Activated CD4-positive, alpha-beta memory T cell treated with anti-CD3 and anti-CD28 coated beads, Interleukin-2, amount 10 ng/mL, durations not matched to agents 7 days and 5 days (primary cell): ENCODE measurements around the gene OSBPL1A. TPM values are rescaled to one million over a fixed set of nuclear protein-coding genes. Genes with fewer than 3 reads are reported as not detected.
"Not testable (repeated sequence)": the region's sequence is repeated elsewhere in the genome, so short reads cannot be mapped to it uniquely, and the experiment has no call there.

Experiments used
- CTCF ChIA-PET: fragments of 350-600 bp; sonication (Branson Sonifier 250); formaldehyde crosslinking; loops from one replicate; lab custom pipeline; 2021; ENCODE audit warnings: antibody characterized with exemption, inconsistent platforms; lab: Charles Lee
- POLR2A ChIA-PET: fragments of 350-600 bp; sonication (Branson Sonifier 250); formaldehyde crosslinking; loops from one replicate; lab custom pipeline; 2021; ENCODE audit warnings: antibody characterized with exemption; lab: Charles Lee
- DNase-seq: peaks from one replicate; pipeline ENCODE4 v3.0.0-alpha.2; 2020
- H3K27ac Mint-ChIP-seq: one replicate; pipeline ENCODE4 v1.8.0; 2021; ENCODE audit warnings: mild to moderate bottlenecking, mixed read lengths
- H3K27me3 Mint-ChIP-seq: one replicate; pipeline ENCODE4 v1.8.0; 2021; ENCODE audit warnings: mixed read lengths
- H3K36me3 Mint-ChIP-seq: one replicate; pipeline ENCODE4 v1.8.0; 2021; ENCODE audit warnings: low read depth, mixed read lengths
- H3K4me1 Mint-ChIP-seq: one replicate; pipeline ENCODE4 v1.8.0; 2021; ENCODE audit warnings: mixed read lengths
- H3K4me3 Mint-ChIP-seq: one replicate; pipeline ENCODE4 v1.8.0; 2021; ENCODE audit warnings: mild to moderate bottlenecking, mixed read lengths
- H3K9me3 Mint-ChIP-seq: one replicate; pipeline ENCODE4 v1.8.0; 2021; ENCODE audit warnings: mixed read lengths
- total RNA-seq, 2 experiments: library from RNA; stranded (reverse); gene quantifications; one replicate each; pipeline ENCODE4 v1.2.3, GENCODE V29; 2021

The OSBPL1A gene
- total RNA-seq, 2 experiments from 2014 or later = 0.53 to 0.93 TPM

- H3K4me1 Mint-ChIP-seq = peaks cover 23% of the 10 kb centered on the region
- no peaks in the 10 kb centered on the region for H3K9me3 Mint-ChIP-seq
- DNase-seq = peak; percentile 18
- no peaks in the 10 kb centered on the region for H3K36me3 Mint-ChIP-seq
- H3K27ac Mint-ChIP-seq = peak overlapping the region; percentile 38
- no peak overlapping the region for H3K4me3 Mint-ChIP-seq
- ChIA-PET CTCF (interaction anchor here (0.5 to 3.8 kb wide), 5 partner anchors 9 to 357 kb away, joined by 3 to 23 read pairs (median 3); no protein-coding TSS in a partner anchor), POLR2A (interaction anchor here (1.0 kb wide), 1 partner anchor 28 kb away, joined by 6 read pairs; the partner anchor contains the start of gene OSBPL1A)
- H3K27me3 Mint-ChIP-seq = no peaks in the 10 kb centered on the region
Observed at GRCh38 chr18:24368749-24369148, 28.9 kb downstream of the OSBPL1A start.

- H3K36me3 Mint-ChIP-seq = no peaks in the 10 kb centered on the region
Observed at GRCh38 chr18:24366328-24366727, 31.3 kb downstream of the OSBPL1A start.

DNA sequence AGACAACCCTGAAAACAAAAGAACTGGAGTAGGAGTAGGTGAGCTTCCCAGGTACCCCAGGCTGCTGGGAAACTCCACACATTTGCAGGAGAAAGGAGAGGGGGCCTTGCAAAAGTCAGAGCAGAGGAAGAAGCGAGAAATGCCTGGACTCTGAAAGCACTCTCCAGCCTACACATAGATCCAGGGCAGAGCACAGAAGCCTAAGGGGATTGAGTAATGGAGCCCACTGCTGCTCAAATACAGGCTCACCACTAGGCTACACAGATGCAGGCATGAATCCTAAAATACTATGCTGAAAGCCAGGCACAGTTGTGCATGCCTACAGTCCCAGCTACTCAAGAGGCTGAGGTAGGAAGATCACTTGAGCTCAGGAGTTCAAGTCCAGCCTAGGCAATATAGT is 33.4 kb downstream of the OSBPL1A start:
- H3K4me1 Mint-ChIP-seq = peaks cover 10% of the 10 kb centered on the region
- DNase-seq = no peak
- no peaks in the 10 kb centered on the region for H3K9me3 Mint-ChIP-seq
- no peaks in the 10 kb centered on the region for H3K27me3 Mint-ChIP-seq
- H3K4me3 Mint-ChIP-seq = no peak overlapping the region
- ChIA-PET CTCF (interaction anchor here (0.6 to 0.7 kb wide), 2 partner anchors 123 to 125 kb away, joined by 3 read pairs; no protein-coding TSS in a partner anchor), POLR2A (no interaction called here)
- no peak overlapping the region for H3K27ac Mint-ChIP-seq
- H3K36me3 Mint-ChIP-seq = no peaks in the 10 kb centered on the region

More at GRCh38 chr18:24366328-24366727, 31.3 kb downstream of the OSBPL1A start:
- H3K27me3 Mint-ChIP-seq = no peaks in the 10 kb centered on the region
- no peak for DNase-seq
- no peaks in the 10 kb centered on the region for H3K9me3 Mint-ChIP-seq
- peaks cover 23% of the 10 kb centered on the region for H3K4me1 Mint-ChIP-seq
- CTCF ChIA-PET = interaction anchor here (0.8 to 2.0 kb wide), 2 partner anchors 105 to 123 kb away, joined by 3 to 6 read pairs; no protein-coding TSS in a partner anchor
- H3K4me3 Mint-ChIP-seq = no peak overlapping the region
- no peak overlapping the region for H3K27ac Mint-ChIP-seq
- POLR2A ChIA-PET = no interaction called here

- Mint-ChIP-seq H3K4me3 (no peak overlapping the region), H3K27me3 (no peaks in the 10 kb centered on the region), H3K27ac (no peak overlapping the region), H3K9me3 (no peaks in the 10 kb centered on the region), H3K36me3 (no peaks in the 10 kb centered on the region), H3K4me1 (no peaks in the 10 kb centered on the region)
- DNase-seq = no peak
- CTCF ChIA-PET = interaction anchor here (1.0 to 7.4 kb wide), 3 partner anchors 71 to 127 kb away, joined by 3 to 171 read pairs (median 4); no protein-coding TSS in a partner anchor
- POLR2A ChIA-PET = interaction anchor here (1.2 to 1.5 kb wide), 2 partner anchors 73 to 126 kb away, joined by 3 read pairs; no protein-coding TSS in a partner anchor
Observed at GRCh38 chr18:24362757-24363156, 34.9 kb downstream of the OSBPL1A start.

DNA sequence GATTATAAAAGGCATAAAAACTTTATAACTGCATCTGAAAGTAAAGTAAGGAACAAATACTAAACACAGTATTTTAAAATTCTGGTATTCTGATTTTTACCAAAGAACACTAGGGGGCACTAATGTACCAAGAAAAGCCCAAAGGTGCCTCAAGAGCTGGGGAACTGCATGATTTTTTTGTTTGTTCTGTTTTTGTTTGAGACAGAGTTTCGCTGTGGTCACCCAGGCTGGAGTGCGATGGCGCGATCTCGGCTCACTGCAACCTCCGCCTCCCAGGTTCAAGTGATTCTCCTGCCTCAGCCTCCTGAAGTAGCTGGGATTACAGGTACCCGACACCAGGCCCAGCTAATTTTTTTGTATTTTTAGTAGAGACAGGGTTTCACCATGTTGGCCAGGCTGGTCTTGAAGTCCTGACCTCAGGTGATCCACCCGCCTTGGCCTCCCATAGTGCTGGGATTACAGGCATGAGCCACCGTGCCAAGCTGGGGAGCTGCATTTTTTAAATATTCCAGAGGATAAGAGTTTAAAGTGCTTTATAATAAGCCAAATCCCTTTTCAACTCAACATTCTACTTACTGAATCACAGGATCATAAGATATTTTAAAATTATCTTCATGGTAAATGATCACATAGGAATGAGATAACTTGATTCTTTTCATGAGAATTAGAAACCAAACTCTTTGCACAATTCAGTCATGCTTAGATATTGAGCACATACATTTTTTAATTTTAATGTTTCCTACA is 37.7 kb downstream of the OSBPL1A start:
- H3K27me3 Mint-ChIP-seq, H3K36me3 Mint-ChIP-seq, H3K27ac Mint-ChIP-seq, H3K4me1 Mint-ChIP-seq, H3K4me3 Mint-ChIP-seq, H3K9me3 Mint-ChIP-seq: not testable (repeated sequence)
- peak; percentile 19 for DNase-seq
- ChIA-PET CTCF (interaction anchor here (0.5 to 7.4 kb wide), 18 partner anchors 9 to 373 kb away, joined by 3 to 171 read pairs (median 4); partner anchors contain the start of genes HRH4 and OSBPL1A), POLR2A (interaction anchor here (0.9 kb wide), 1 partner anchor 129 kb away, joined by 5 read pairs; no protein-coding TSS in a partner anchor)

GRCh38 chr18:24354278-24354677 is 43.3 kb downstream of the OSBPL1A start:
- no peak overlapping the region for H3K4me3 Mint-ChIP-seq
- H3K9me3 Mint-ChIP-seq = peaks cover 2% of the 10 kb centered on the region
- CTCF ChIA-PET = interaction anchor here (0.7 to 1.8 kb wide), 3 partner anchors 135 to 373 kb away, joined by 4 read pairs; no protein-coding TSS in a partner anchor
- POLR2A ChIA-PET = no interaction called here
- H3K4me1 Mint-ChIP-seq = peaks cover 3% of the 10 kb centered on the region
- DNase-seq = no peak
- peaks cover 4% of the 10 kb centered on the region for H3K27me3 Mint-ChIP-seq
- no peak overlapping the region for H3K27ac Mint-ChIP-seq
- no peaks in the 10 kb centered on the region for H3K36me3 Mint-ChIP-seq

DNA sequence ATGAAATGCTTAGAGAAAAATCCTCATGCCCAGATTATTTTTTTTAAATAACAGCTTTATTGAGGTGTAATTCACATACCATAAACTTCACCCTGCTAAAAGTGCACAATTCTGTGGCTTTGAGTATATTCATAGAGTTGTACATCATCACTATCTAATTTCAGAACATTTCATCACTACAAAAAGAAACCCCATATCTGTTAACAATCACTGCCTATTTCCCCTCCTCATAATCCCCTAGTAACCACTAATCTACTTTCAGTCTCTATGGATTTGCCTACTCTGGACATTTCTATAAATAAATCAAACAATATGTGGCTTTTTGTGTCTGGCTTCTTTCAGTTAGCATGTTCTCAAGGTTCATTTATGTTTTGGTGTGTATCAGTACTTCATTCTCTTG is 51.4 kb downstream of the OSBPL1A start:
- Mint-ChIP-seq H3K4me3 (no peak overlapping the region), H3K27me3 (peaks cover 3% of the 10 kb centered on the region), H3K9me3 (no peaks in the 10 kb centered on the region), H3K36me3 (no peaks in the 10 kb centered on the region), H3K4me1 (peaks cover 5% of the 10 kb centered on the region), H3K27ac (no peak overlapping the region)
- POLR2A ChIA-PET = no interaction called here
- CTCF ChIA-PET = interaction anchor here (1.4 kb wide), 1 partner anchor 13 kb away, joined by 3 read pairs; no protein-coding TSS in a partner anchor
- DNase-seq = no peak

GRCh38 chr18:24344509-24344908 is 53.1 kb downstream of the OSBPL1A start:
- Mint-ChIP-seq H3K4me3 (no peak overlapping the region), H3K4me1 (peaks cover 2% of the 10 kb centered on the region), H3K36me3 (no peaks in the 10 kb centered on the region), H3K27ac (no peak overlapping the region), H3K9me3 (no peaks in the 10 kb centered on the region), H3K27me3 (peaks cover 3% of the 10 kb centered on the region)
- POLR2A ChIA-PET = no interaction called here
- no peak for DNase-seq
- CTCF ChIA-PET = no interaction called here

DNA sequence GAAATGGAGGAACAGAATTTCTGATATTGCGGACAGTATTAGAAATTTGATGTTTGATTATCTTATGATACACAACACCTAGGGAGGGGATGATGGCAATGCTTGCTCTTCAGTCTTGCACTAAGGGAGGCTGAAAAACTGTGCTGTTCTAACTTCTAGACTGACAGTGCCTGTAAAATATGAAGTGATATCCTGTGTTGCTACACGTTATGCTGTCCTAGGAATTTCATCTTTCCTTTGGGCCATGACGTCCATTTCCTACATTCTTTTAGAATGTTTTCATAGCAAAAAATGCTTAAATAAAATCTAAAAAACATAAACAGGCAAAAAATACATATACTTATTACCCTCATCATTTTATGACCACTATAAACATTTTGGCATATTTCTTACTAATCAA is 55.3 kb downstream of the OSBPL1A start:
- Mint-ChIP-seq H3K4me3 (no peak overlapping the region), H3K9me3 (no peaks in the 10 kb centered on the region), H3K27me3 (peaks cover 3% of the 10 kb centered on the region), H3K4me1 (peaks cover 2% of the 10 kb centered on the region), H3K27ac (no peak overlapping the region), H3K36me3 (no peaks in the 10 kb centered on the region)
- POLR2A ChIA-PET = no interaction called here
- DNase-seq = no peak
- CTCF ChIA-PET = no interaction called here

- H3K4me3 Mint-ChIP-seq = no peak overlapping the region
- no peaks in the 10 kb centered on the region for H3K36me3 Mint-ChIP-seq
- ChIA-PET CTCF (no interaction called here), POLR2A (no interaction called here)
- H3K4me1 Mint-ChIP-seq = peaks cover 2% of the 10 kb centered on the region
- H3K27me3 Mint-ChIP-seq = peaks cover 2% of the 10 kb centered on the region
- no peak overlapping the region for H3K27ac Mint-ChIP-seq
- no peaks in the 10 kb centered on the region for H3K9me3 Mint-ChIP-seq
- no peak for DNase-seq
Observed at GRCh38 chr18:24341361-24341760, 56.3 kb downstream of the OSBPL1A start.

DNA sequence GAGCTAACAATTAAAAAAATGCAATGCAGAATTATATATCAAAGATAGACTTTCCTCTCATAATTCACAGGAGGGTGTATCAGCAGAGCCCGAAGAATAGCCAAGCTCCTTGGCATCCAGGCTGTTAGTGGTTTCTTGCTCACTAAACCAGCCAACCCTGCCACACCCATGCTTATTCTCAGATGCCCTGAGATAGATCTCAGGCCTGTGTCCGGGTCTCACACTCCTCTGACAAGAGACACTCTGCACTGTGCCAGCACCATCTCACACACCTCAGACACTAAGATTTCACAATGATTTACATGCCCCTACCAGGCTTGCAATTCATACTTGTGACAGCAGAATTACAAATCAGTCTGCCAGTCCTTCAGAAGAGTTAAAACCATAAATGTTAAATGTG is 64.5 kb downstream of the OSBPL1A start:
- CTCF ChIA-PET = interaction anchor here (0.7 kb wide), 1 partner anchor 156 kb away, joined by 3 read pairs; no protein-coding TSS in a partner anchor
- Mint-ChIP-seq H3K4me1 (no peaks in the 10 kb centered on the region), H3K4me3 (no peak overlapping the region), H3K27me3 (peaks cover 5% of the 10 kb centered on the region), H3K9me3 (no peaks in the 10 kb centered on the region), H3K36me3 (no peaks in the 10 kb centered on the region), H3K27ac (no peak overlapping the region)
- DNase-seq = no peak
- POLR2A ChIA-PET = no interaction called here

DNA sequence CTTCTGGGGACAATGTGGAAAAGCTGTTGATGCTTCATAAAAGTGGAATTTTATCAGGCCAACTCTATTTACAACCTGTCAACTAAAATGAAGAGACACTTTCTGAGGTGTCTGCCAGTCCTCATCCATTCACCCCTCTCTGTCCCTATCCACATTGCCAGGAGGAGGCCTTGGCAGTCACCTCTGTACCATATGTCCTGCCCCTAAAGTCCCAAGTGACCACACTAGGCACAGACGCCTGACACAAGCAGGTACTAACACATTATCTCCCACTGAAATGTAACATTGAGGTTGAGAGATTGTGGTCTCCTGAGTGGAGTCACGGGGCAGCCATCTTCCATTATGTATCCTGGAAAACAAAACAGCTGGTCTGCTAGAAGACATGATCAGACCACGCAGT is 71.4 kb downstream of the OSBPL1A start:
- ChIA-PET POLR2A (no interaction called here), CTCF (no interaction called here)
- Mint-ChIP-seq H3K27me3 (no peaks in the 10 kb centered on the region), H3K4me3 (no peak overlapping the region), H3K27ac (no peak overlapping the region), H3K4me1 (no peaks in the 10 kb centered on the region), H3K9me3 (no peaks in the 10 kb centered on the region), H3K36me3 (no peaks in the 10 kb centered on the region)
- DNase-seq = no peak

DNA sequence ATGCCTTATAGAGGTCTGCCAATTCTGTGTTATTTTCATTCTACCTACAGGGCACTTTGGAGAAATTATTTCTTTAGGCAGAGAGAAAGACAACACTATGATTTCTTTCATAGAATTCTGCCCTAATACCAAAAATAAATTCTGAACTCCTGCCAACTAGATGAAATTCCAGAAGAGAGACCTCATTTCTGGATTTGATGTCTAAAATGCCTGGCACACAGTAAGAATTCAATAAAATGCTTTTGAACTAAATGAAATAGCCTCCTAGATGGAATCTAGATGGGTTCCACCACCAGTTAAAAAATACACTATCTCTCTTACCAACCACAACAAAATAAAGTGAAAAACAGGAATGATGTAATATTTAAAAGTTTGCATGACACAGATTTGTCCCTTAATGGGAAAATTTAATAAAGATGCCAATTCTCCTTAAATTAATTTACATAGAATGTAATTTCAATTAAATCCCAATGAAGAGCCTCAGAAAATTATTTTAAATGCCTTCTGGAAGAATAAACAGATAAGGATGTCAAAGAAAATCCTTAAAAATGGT is 75.0 kb downstream of the OSBPL1A start:
- no peak overlapping the region for H3K27ac Mint-ChIP-seq
- DNase-seq = no peak
- no peaks in the 10 kb centered on the region for H3K36me3 Mint-ChIP-seq
- H3K4me1 Mint-ChIP-seq = no peaks in the 10 kb centered on the region
- H3K4me3 Mint-ChIP-seq = no peak overlapping the region
- POLR2A ChIA-PET = no interaction called here
- CTCF ChIA-PET = no interaction called here
- no peaks in the 10 kb centered on the region for H3K27me3 Mint-ChIP-seq
- H3K9me3 Mint-ChIP-seq = no peaks in the 10 kb centered on the region
